NCI-H1694 (cell line): ENCODE results near the gene USH1C.

Experiments used
- DNase-seq: peaks from one replicate; lab custom pipeline; 2025; lab: John Stamatoyannopoulos, UW

Gene USH1C

DNA sequence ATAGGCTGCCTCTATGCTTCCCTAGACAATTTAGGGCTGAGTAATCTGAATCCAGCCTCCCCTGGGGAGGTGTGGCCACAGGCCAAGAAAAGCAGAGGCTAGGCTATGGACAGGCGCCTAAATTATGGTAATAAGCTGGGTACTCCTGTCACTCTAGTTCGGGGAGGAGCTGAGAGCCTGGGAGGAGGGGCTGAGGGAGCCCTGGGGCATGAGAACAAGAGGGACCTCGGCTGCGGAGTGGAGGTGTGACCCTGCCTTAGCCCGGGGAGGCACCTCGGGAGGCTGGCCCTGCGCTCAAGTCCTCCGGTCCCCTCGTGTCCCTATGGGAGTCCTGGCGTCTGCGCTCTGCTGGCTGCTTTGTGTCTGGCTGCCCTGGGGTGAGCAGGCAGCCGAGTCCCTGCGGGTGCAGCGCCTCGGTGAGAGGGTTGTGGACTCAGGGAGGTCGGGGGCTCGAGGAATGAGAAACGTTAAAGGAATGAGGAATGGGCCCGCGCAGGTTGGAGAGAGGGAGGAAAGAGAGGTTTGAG lies 2.9 kb upstream of the USH1C start, which contains the start of gene OTOG:
Gene OTOG, plus strand, starts transcription at position 209 of the 527 bp plus-strand sequence. Its CDS starts 114 bp downstream, at position 323.
- DNase-seq: no peak

GRCh38 chr11:17546240-17546639 lies 2.0 kb upstream of the USH1C start:
- no peak for DNase-seq

GRCh38 chr11:17543574-17544180 lies 539 bp downstream of the USH1C start:
- no peak for DNase-seq

DNA sequence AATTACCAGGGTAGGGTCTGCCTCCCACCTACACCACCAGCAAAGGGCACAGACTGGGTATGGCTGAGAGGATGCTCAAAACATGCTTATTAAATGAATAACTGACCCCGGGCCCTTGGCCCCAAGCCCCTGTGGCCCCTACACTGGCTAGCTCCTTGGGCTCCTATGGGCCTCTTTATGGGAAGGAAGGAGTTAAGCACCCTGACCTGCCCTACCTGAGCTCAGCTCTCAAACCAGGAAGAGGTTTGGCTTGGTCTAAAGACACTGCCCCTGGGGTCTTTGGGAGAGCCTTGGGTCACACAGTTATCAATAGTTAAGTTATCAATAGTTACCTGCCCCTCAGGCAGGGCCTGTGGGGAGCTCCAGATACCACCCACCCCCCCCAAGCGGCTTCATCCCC lies 1.2 kb downstream of the USH1C start:
- DNase-seq: no peak

DNA sequence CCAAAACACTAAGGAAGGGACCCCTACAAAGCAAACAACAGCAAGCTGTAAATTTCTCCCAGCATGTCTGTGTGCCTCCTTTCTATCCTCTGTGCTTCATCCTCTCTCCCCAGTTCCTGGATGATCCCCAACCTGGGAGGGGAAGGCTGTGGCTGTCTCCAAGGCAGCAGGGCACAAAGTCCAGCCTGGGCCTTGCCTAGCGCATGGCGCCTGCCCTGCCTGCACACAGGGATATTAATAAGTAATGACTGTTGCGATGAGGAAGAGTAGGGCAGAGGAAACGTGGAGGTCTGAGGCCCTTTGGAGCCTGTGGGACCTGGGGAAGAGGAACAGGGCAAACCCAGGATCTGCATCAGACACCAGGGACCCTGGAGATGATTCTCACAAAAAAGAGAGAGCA lies 2.0 kb downstream of the USH1C start:
- no peak for DNase-seq

DNA sequence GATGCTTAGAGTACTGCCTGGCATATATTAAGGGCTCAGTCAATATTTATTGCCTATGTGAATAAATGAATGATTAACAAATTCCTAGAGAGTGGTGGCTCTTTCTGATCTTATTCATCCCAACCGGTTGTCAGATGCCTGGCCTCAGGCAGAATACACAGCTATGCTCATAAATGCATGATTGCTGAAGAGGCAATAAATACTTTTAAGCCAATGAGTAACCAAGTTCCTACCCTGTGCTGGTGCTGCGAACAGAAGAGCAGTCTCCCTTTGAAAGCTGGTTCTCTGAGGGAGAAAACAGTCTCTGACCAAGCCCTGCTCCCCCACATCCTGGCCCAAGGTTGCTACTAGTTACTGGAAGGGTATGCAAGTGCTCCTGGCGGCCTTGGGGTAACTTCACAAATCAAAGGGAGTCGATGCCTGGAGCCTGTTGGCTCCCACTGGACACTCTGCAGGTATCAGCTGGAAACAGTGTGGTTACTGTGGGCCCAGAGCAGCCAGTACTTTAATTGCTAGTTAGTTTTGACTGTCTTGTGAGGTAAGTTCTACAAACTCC lies 2.8 kb downstream of the USH1C start:
- no peak for DNase-seq

DNA sequence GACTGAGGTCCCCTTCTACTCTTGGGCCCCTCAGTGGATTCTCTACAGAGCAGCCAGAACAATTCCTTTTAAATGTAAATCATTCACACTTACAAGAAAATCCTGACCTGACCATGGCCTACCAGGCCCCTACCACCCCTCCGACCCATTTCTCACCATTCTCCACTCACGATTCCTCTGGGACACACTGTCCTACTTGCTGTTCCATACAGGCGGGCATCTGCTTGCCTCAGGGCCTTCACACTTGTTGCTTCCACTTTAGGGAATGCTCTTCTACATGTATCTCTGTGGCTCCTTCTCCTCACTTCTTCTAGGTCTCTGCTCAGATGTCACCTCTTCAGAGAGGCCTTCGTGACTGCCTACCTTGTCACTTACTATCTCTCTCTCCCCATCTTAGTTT lies 3.4 kb downstream of the USH1C start:
- no peak for DNase-seq

DNA sequence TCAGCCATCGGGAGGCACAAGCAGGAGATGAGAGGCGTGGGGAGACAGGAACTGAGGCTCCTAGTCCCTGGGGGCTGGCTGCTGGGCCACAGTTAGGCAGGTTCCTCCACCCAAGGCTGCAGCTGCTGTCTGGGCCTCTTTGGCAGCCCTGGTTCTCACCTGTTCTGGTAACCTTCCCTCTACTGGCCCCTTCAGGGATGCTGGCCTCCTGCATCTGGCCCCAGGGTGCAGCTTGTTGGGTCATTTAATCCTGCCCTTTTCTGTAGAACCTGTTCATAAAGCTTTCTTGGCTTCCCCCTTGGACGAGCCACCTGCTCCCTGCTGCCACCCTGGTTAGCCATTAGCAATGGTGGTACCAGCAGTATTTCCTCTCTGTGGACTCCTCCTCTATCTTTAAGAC lies 5.5 kb downstream of the USH1C start:
- DNase-seq: no peak

- no peak for DNase-seq
These were observed 6.2 kb downstream of the USH1C start for GRCh38 chr11:17538054-17538453.

- DNase-seq: no peak
These were observed 7.0 kb downstream of the USH1C start for GRCh38 chr11:17537261-17537660.

DNA sequence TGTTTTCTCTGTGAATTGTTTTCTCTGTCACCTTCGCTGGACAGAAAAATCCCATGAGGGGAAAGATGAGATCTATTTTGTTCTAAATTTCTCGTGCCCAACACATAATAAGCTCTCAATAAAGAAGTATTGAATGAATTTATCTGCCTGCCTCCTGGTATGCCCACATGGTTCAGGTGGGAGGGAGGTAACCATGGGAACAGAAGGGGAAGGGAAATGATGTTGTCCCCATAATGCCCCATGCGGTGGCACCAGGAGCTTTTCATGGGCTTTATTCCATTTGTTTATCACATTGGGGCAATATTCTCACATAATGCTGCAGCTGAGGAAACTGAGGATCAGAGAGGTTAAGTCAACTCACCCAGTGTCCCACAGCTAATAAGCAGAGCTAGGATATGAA lies 8.7 kb downstream of the USH1C start:
- DNase-seq: no peak

DNA sequence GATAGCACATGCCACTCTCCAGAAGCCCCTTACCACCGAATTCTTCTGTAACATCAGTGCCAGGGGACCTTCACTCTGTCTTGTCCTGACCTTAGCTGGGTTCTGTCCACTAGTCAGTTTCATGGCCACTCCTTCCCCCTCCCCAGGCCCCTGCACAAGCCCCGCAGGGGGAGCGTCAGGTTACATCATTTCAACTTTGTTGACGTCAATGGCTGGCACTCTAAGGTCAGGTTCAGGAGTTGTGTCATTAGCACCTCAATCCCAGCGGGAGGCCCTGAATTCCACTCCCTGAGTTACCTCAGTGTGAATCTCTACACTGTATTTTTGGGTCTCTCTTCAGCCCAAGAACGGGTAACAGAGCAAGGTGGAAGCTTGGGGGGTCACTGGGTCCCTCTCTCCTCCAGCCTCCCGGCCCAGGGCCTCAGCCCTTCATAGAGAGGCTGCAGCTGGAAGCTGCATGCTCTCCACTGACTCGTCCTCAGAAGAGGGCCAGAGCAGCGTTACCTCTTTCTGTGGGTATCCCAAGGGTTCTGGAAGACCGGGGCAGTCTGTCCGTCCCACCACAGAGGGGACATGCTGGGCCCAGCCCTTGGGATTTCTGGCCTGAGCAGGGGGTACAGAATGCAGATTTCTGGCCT lies 10.3 kb downstream of the USH1C start:
- no peak for DNase-seq

- no peak for DNase-seq
These were observed 10.9 kb downstream of the USH1C start for GRCh38 chr11:17533341-17533740.

DNA sequence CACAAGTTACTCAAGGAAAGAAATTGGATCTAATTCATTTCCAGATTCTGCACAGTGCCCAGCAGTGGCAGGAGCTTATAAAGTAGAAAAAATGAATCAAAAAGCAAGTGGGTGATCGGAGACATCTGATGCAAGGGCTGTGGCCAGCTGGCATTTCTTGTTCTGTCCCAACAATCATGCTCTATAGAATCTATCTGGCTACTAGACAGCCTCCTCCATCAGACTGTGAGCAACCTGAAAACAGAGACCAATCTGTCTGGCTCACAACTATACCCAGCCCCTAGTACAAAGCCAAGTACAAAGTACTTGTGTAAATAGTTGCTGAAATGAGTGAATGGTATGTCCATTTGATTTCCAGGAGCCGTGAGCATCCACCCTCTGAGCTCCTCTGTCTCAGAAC lies 11.4 kb downstream of the USH1C start:
- no peak for DNase-seq

GRCh38 chr11:17531636-17532113 lies 12.5 kb downstream of the USH1C start:
- no peak for DNase-seq

- DNase-seq: no peak
These were observed 13.1 kb downstream of the USH1C start for GRCh38 chr11:17531071-17531600.

- no peak for DNase-seq
These were observed 14.4 kb downstream of the USH1C start for GRCh38 chr11:17529844-17530185.

GRCh38 chr11:17528906-17529843 lies 15.0 kb downstream of the USH1C start:
- no peak for DNase-seq

DNA sequence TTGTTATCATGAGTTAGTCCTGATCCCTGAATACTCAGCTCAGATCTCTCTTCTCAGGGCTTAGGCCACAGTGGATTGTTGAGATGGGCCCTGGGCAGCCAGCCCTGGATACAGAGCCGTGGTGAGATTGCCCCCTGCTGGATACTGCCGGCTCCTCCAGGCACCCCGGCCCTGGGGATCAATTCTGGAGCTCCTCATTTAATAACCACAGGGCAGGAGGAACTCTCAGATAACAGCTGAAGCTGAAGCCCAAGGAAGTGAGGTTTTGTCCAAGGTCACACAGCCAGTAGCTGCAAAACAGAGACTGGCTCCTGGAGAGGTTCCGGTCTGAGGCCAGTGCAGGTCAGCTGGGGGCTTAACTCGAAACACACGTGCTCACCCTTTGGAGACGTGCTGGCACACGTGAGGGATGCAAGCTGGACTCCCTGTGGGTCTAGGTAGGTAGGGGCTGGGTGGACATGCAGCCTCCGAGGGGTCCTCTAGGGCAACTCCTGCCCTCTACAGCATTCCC lies 16.0 kb downstream of the USH1C start:
- DNase-seq: peak; percentile 29

DNA sequence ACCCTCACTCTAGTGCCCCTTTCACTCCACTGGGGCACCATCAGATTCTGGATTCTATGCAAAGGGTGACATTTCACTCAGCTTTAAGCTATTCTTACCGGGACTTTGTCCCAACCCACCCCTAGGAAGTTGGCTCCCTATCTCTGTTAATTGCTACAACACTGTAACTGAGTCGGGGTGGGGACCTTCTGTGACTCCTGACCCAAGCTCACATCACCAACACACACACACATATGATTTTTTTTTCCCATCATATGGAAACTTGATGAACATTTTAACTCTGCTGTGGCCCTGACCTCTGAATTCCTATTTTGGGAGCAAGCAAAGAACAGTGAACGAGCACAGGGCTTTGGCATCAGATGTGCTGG lies 16.6 kb downstream of the USH1C start:
- DNase-seq: no peak

DNA sequence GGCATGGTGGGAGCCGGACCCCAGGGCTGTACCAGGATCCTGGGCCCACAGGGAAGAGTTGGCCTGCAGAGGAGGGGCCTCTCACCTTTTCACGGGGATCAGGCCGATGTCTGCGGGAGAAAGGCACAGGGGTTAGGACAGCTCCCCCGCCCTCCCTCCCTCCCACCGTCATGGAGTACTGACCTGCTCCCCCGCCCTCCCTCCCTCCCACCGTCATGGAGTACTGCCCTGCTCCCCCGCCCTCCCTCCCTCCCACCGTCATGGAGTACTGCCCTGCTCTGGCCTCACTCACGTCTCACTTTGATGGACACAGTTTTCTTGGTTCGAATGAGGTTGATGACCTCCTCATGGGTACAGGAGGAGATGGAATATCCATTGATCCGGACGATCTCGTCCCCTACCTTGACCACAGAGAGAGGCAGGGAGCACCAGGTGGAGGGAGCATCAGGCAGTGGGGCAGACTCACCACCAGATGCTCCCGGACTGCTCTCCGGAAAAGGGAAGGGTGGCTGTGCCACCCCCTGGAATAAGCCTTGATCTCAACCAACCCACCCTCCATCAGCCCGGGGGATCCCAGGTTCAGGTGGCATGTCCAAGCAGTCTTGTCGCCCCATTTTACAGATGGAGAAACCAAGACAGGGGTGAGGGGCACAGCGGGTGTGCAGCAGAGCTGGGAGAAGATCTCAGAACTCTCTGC lies 17.1 kb downstream of the USH1C start:
- no peak for DNase-seq
